GM23338 (cell line): Measurements from ENCODE around the gene AR. TPM values are rescaled to one million over a fixed set of nuclear protein-coding genes. Genes with fewer than 3 reads are reported as not detected.

Source experiments
- ATAC-seq: fragments of 200-7000 bp; cut with Tn5 transposase; 3 replicates; pipeline ENCODE4 v1.9.1; 2020
- DNase-seq: peaks from one replicate; pipeline ENCODE4 v3.0.0-alpha.2; 2015; ENCODE audit warnings: low spot score
- H2AFZ ChIP-seq: fragments of 200-600 bp; sonication (generic); 2 replicates; pipeline ENCODE4 v1.8.0; 2016; ENCODE audit warnings: antibody characterized with exemption, mild to moderate bottlenecking, moderate library complexity
- H3F3A ChIP-seq: fragments of 200-600 bp; sonication (generic); replicated peaks from 2 replicates; pipeline ENCODE4 v1.8.0; 2017; ENCODE audit warnings: antibody characterized with exemption, mixed run types, low read depth
- H3K27ac ChIP-seq: fragments of 200-600 bp; sonication (generic); 2 replicates; pipeline ENCODE4 v1.6.1; 2016; ENCODE audit warnings: low read depth
- H3K27me3 ChIP-seq: fragments of 200-600 bp; sonication (generic); 2 replicates; pipeline ENCODE4 v1.8.0; 2016; ENCODE audit warnings: mild to moderate bottlenecking, mixed run types, moderate library complexity; ENCODE audit not compliant: insufficient read depth
- H3K36me3 ChIP-seq: fragments of 200-600 bp; sonication (generic); 2 replicates; pipeline ENCODE4 v1.8.0; 2016; ENCODE audit warnings: mild to moderate bottlenecking; ENCODE audit not compliant: insufficient read depth
- H3K4me1 ChIP-seq: fragments of 200-600 bp; sonication (generic); 2 replicates; pipeline ENCODE4 v1.8.0; 2016; ENCODE audit warnings: mild to moderate bottlenecking, moderate library complexity; ENCODE audit not compliant: insufficient read depth
- H3K4me2 ChIP-seq: fragments of 200-600 bp; sonication (generic); 2 replicates; pipeline ENCODE4 v1.7.1; 2017; ENCODE audit warnings: mixed run types
- H3K4me3 ChIP-seq: fragments of 200-600 bp; sonication (generic); 2 replicates; pipeline ENCODE4 v1.6.1; 2016; ENCODE audit warnings: mixed run types
- H3K79me2 ChIP-seq: fragments of 200-600 bp; sonication (generic); replicated peaks from 2 replicates; pipeline ENCODE4 v1.8.0; 2017; ENCODE audit warnings: mild to moderate bottlenecking; ENCODE audit not compliant: insufficient read depth
- H3K9me2 ChIP-seq: fragments of 200-600 bp; sonication (generic); 2 replicates; pipeline ENCODE4 v1.8.0; 2017; ENCODE audit not compliant: insufficient read depth
- H4K20me1 ChIP-seq: fragments of 200-600 bp; sonication (generic); replicated peaks from 2 replicates; pipeline ENCODE4 v1.8.0; 2017; ENCODE audit warnings: mild to moderate bottlenecking; ENCODE audit not compliant: insufficient read depth
- H3K27ac Mint-ChIP-seq: 2 replicates; pipeline ENCODE4 v1.8.0; 2020; ENCODE audit warnings: inconsistent platforms, mild to moderate bottlenecking, moderate library complexity, mixed read lengths
- H3K27me3 Mint-ChIP-seq: 3 replicates; pipeline ENCODE4 v1.8.0; 2022; ENCODE audit warnings: low read depth, mild to moderate bottlenecking, moderate library complexity, mixed read lengths, inconsistent platforms; ENCODE audit not compliant: insufficient read depth, poor library complexity
- H3K36me3 Mint-ChIP-seq: 3 replicates; pipeline ENCODE4 v1.8.0; 2021; ENCODE audit warnings: low read depth, mild to moderate bottlenecking, inconsistent platforms, moderate library complexity, mixed read lengths
- H3K4me1 Mint-ChIP-seq: 3 replicates; pipeline ENCODE4 v1.8.0; 2020; ENCODE audit warnings: mild to moderate bottlenecking, inconsistent platforms, mixed read lengths
- H3K4me3 Mint-ChIP-seq: 3 replicates; pipeline ENCODE4 v1.8.0; 2021; ENCODE audit warnings: moderate library complexity, mild to moderate bottlenecking, inconsistent platforms, mixed read lengths
- H3K9me3 Mint-ChIP-seq: 3 replicates; pipeline ENCODE4 v1.8.0; 2020; ENCODE audit warnings: moderate library complexity, mild to moderate bottlenecking, inconsistent platforms, mixed read lengths
- CREB1 ChIP-seq: fragments of 250-450 bp; sonication (Bioruptor Pico); IDR thresholded peaks from 2 replicates; pipeline ENCODE4 v1.5.0; 2020; ENCODE audit warnings: low read depth, mild to moderate bottlenecking, moderate library complexity
- CTCF ChIP-seq, 2 experiments: fragments of 200-600 bp in 1 of 2; sonication (generic) in 1 of 2; conservative IDR thresholded peaks; 2 replicates each; pipeline versions ENCODE4 v1.5.1 to v1.6.1; 2016 to 2017; ENCODE audit warnings: antibody characterized with exemption in 2 of 2, low read depth in 2 of 2, mild to moderate bottlenecking in 2 of 2, moderate library complexity in 1 of 2
- ETS1 ChIP-seq: IDR thresholded peaks from 2 replicates; pipeline ENCODE4 v1.6.1; 2016; ENCODE audit warnings: antibody characterized with exemption
- EZH2 ChIP-seq: fragments of 200-600 bp; sonication (generic); IDR thresholded peaks from one replicate; pipeline ENCODE4 v1.8.0; 2017; ENCODE audit warnings: antibody characterized with exemption, mild to moderate bottlenecking, low read depth; ENCODE audit not compliant: unreplicated experiment
- JUNB ChIP-seq: IDR thresholded peaks from one replicate; pipeline ENCODE4 v1.6.1; 2016; ENCODE audit warnings: antibody characterized with exemption; ENCODE audit not compliant: unreplicated experiment
- NANOG ChIP-seq: IDR thresholded peaks from 2 replicates; pipeline ENCODE4 v1.6.1; 2016; ENCODE audit warnings: antibody characterized with exemption, borderline replicate concordance
- POLR2AphosphoS5 ChIP-seq: IDR thresholded peaks from 2 replicates; pipeline ENCODE4 v1.6.1; 2016; ENCODE audit warnings: antibody characterized with exemption, low read depth
- STAT1 ChIP-seq: IDR thresholded peaks from one replicate; pipeline ENCODE4 v1.6.1; 2016; ENCODE audit warnings: antibody characterized with exemption; ENCODE audit not compliant: unreplicated experiment
- ZNF114 ChIP-seq: fragments of 250-450 bp; sonication (Bioruptor Pico); IDR thresholded peaks from 2 replicates; pipeline ENCODE4 v1.5.0; 2020; ENCODE audit warnings: mild to moderate bottlenecking, moderate library complexity
- ZNF331 ChIP-seq: fragments of 250-450 bp; sonication (Bioruptor Pico); IDR thresholded peaks from 2 replicates; pipeline ENCODE4 v1.5.0; 2020; ENCODE audit warnings: low read depth, mild to moderate bottlenecking, moderate library complexity
- ZNF462 ChIP-seq: fragments of 250-450 bp; sonication (Bioruptor Pico); IDR thresholded peaks from 2 replicates; pipeline ENCODE4 v1.5.0; 2020; ENCODE audit warnings: mild to moderate bottlenecking, moderate library complexity
- polyA plus RNA-seq: library from polyadenylated mRNA; unstranded; fragments of >200 nt; fragmentation: Nextera tagmentation; extraction: Ambion mirVana; gene quantifications from 2 replicates; pipeline ENCODE4 v1.2.1, GENCODE V29; 2016
- total RNA-seq: library from RNA; depleted of rRNA; stranded (reverse); fragments of >200 nt; shearing (Covaris generic); gene quantifications from 2 replicates; pipeline ENCODE4 v1.2.3, GENCODE V29; 2014

Gene AR
- total and polyA plus RNA-seq, 2 experiments from 2014 or later: 11.2 to 13.3 TPM

GRCh38 chrX:67610282-67610681 lies 66.5 kb downstream of the AR start:
- Mint-ChIP-seq H3K9me3 (peaks cover 2% of the 10 kb centered on the region; the same call in 1 of the 3 replicates), H3K4me1 (peaks cover 10% of the 10 kb centered on the region), H3K4me3 (no peak overlapping the region), H3K27ac (no peak overlapping the region), H3K27me3 (no peaks in the 10 kb centered on the region), H3K36me3 (peaks cover 5% of the 10 kb centered on the region; the same call in 2 of the 3 replicates)
- Histone ChIP-seq H3K9me2 (no peaks in the 10 kb centered on the region), H3K27me3 (no peaks in the 10 kb centered on the region), H3K36me3 (no peaks in the 10 kb centered on the region), H3F3A (no peaks in the 10 kb centered on the region), H3K4me1 (peaks cover 8% of the 10 kb centered on the region; the same call in 1 of the 2 replicates), H3K4me3 (no peak overlapping the region), H3K79me2 (peaks cover 17% of the 10 kb centered on the region), H4K20me1 (no peaks in the 10 kb centered on the region), H2AFZ (no peak overlapping the region), H3K4me2 (no peak overlapping the region), H3K27ac (no peak overlapping the region)
- TF ChIP-seq JUNB (no peak), STAT1 (no peak), POLR2AphosphoS5 (no peak), CREB1 (no peak), EZH2 (no peak), NANOG (no peak), ZNF114 (CRISPR knock-in tag) (no peak), ETS1 (no peak), ZNF331 (CRISPR knock-in tag) (no peak)
- ATAC-seq: no peak
- DNase-seq: no peak

- Histone ChIP-seq H3K4me2 (no peak overlapping the region), H3K4me1 (peaks cover 8% of the 10 kb centered on the region; the same call in 1 of the 2 replicates), H3K36me3 (no peaks in the 10 kb centered on the region), H3K9me2 (no peaks in the 10 kb centered on the region), H2AFZ (no peak overlapping the region), H3K27ac (no peak overlapping the region), H3K27me3 (no peaks in the 10 kb centered on the region), H3F3A (no peaks in the 10 kb centered on the region), H3K4me3 (no peak overlapping the region), H4K20me1 (no peaks in the 10 kb centered on the region), H3K79me2 (peaks cover 14% of the 10 kb centered on the region)
- Mint-ChIP-seq H3K4me1 (peaks cover 9% of the 10 kb centered on the region), H3K4me3 (no peak overlapping the region), H3K27ac (no peak overlapping the region), H3K27me3 (no peaks in the 10 kb centered on the region), H3K36me3 (peaks cover 5% of the 10 kb centered on the region; the same call in 2 of the 3 replicates), H3K9me3 (peaks cover 2% of the 10 kb centered on the region; the same call in 1 of the 3 replicates)
- DNase-seq (no peak), ATAC-seq (no peak)
- TF ChIP-seq ZNF462 (CRISPR knock-in tag) (no peak), CTCF (conservative IDR thresholded peaks at IDR 0.05; ENCODE audit: low read depth in 2 of 2) (no peak), CREB1 (no peak), JUNB (no peak), NANOG (no peak), EZH2 (no peak), STAT1 (no peak), ETS1 (no peak), ZNF331 (CRISPR knock-in tag) (no peak), POLR2AphosphoS5 (no peak)
These were observed 68.4 kb downstream of the AR start for GRCh38 chrX:67612231-67612630.
